T-helper 1 cell treated with Interleukin-12 subunit alpha and Interleukin-12 subunit beta and Interleukin-4 antibody, amounts not matched to agents 30 ng/mL and 1 ng/mL, for 36 hours (primary cell): ENCODE measurements around the gene RAB44. TPM values are rescaled to one million over a fixed set of nuclear protein-coding genes. Genes with fewer than 3 reads are reported as not detected.

Experiments
- intact Hi-C: fragments of 100-400 bp; cut with micrococcal nuclease; formaldehyde crosslinking; loops from one replicate; pipeline ENCODE4 v1.15.1; 2024
- total RNA-seq: library from RNA; stranded (reverse); gene quantifications from 2 replicates; pipeline ENCODE4 v1.2.3, GENCODE V29; 2022

RAB44 gene
- total RNA-seq, 1 donor from 2014 or later = 0.20 TPM

DNA sequence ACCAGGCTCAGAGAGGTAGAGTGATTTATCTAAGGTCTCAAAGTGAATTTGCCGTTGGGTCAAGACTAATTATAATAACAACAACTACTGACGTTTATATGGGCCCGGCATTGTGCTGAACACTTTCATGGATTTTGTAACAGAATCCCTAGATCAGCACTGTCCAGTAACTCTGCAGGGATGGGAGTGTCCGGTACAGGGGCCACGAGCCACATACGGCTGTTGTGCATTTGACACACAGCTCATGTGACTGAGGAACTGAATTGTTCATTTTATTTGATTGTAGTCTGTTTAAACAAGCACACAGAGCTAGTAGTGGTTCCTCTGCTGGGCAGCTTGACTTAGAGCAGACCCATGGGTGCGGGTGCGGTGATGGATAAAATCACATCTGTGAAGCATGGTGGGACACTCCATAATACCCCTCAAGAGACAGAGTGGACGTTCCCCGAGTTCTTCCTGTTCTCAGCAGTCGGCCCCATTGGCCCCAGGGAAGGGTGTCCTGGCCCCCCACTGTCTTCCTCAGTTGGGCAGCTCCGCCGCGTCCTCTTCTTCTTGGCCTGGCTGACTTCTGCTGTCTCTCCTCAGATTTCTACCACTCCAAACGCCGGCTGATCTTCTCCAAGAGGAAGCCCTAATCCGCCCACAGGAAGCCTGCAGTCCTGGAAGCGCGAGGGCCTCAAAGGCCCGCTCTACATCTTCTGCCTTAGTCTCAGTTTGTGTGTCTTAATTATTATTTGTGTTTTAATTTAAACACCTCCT is 12.3 kb upstream of the RAB44 start:
- intact Hi-C loops = loop anchor here (10.0 kb wide), 1 partner anchor 299 kb away; the partner anchor contains the start of gene MTCH1

DNA sequence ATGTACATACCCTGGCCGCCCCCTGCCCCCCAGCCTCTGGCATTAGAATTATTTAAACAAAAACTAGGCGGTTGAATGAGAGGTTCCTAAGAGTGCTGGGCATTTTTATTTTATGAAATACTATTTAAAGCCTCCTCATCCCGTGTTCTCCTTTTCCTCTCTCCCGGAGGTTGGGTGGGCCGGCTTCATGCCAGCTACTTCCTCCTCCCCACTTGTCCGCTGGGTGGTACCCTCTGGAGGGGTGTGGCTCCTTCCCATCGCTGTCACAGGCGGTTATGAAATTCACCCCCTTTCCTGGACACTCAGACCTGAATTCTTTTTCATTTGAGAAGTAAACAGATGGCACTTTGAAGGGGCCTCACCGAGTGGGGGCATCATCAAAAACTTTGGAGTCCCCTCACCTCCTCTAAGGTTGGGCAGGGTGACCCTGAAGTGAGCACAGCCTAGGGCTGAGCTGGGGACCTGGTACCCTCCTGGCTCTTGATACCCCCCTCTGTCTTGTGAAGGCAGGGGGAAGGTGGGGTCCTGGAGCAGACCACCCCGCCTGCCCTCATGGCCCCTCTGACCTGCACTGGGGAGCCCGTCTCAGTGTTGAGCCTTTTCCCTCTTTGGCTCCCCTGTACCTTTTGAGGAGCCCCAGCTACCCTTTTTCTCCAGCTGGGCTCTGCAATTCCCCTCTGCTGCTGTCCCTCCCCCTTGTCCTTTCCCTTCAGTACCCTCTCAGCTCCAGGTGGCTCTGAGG is 11.5 kb upstream of the RAB44 start:
- intact Hi-C loops = loop anchor here (10.0 kb wide), 1 partner anchor 299 kb away; the partner anchor contains the start of gene MTCH1

GRCh38 chr6:36686668-36687513 is 10.7 kb upstream of the RAB44 start:
- intact Hi-C loops = loop anchor here (10.0 kb wide), 1 partner anchor 298 kb away; the partner anchor contains the start of gene MTCH1

DNA sequence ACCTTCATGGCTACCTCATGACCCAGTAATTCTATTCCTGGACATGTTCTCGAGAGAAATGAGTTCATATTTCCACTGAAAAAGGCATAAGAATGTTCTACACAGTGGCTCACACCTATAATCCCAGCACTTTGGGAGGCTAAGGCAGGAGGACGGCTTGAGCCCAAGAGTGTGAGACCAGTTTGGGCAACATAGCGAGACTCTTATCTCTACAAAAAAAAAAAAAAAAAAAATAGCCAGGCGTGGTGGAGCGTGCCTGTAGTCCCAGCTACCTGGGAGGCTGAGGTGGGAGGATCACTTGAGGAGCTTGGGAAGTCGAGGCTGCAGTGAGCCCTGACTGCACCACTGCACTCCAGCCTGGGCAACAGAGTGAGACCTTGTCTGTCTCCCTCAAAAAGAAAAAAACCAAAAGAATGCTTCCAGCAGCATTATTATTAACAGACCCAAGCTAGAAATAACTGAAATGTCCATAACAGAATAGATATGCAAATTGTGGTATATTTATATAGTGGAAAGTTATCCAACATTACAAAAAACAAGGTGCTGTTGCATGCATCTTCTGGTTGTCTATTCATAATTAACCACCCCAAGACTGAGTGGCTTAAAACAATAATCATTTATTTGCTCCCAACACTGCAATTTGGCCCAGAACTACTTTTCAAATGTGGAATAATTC is 9.4 kb upstream of the RAB44 start:
- intact Hi-C loops = loop anchor here (10.0 kb wide), 1 partner anchor 297 kb away; the partner anchor contains the start of gene MTCH1

GRCh38 chr6:36688739-36689075 is 8.9 kb upstream of the RAB44 start:
- intact Hi-C loops = loop anchor here (10.0 kb wide), 1 partner anchor 296 kb away; the partner anchor contains the start of gene MTCH1

- intact Hi-C loops = no loop called here
Observed at GRCh38 chr6:36691011-36691410, 6.6 kb upstream of the RAB44 start.

GRCh38 chr6:36691612-36692011 is 6.0 kb upstream of the RAB44 start:
- intact Hi-C loops = loop anchor here (1.0 kb wide), 4 partner anchors 9 to 68 kb away; no protein-coding TSS in a partner anchor

DNA sequence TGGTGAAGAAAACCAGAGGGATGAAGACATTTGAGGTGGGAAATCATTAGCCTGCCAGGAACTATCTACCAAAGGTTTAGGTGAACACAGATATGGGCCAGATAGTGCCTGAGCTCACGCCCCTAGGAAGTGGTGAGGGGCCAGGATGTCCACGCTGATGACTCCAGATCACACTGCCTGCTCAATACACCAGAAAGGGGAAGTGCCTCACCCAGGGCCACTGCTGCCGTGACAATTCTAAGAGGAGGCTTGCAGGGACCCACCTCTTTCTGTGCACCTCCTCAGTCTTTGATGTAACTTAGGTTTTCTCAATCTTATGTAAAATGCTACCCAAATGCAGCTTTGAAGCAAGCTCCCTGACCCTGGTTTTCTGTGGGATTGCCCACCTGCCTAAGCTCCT is 5.4 kb upstream of the RAB44 start:
- intact Hi-C loops = loop anchor here (1.0 kb wide), 4 partner anchors 10 to 67 kb away; no protein-coding TSS in a partner anchor

GRCh38 chr6:36692861-36693702 is 4.5 kb upstream of the RAB44 start:
- intact Hi-C loops = loop anchor here (1.0 kb wide), 4 partner anchors 11 to 66 kb away; no protein-coding TSS in a partner anchor

GRCh38 chr6:36694616-36695015 is 3.0 kb upstream of the RAB44 start:
- intact Hi-C loops = no loop called here

DNA sequence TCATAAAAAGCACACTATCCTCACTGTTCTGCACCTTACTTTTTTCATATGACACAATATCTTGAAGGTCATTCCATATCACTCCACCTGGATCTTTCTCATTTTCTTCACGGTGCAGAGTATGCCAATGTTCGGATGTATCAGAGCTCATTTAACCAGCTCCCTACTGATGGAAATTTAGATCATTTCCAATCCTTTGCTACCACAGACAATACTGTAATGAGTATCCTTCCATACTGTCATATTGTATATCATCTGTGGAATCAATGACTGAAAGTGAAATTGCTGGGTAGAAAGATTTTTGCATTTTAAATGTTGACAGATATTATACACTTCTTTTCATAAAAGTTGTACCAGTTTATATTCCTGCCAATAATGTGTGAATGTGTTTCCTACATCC is 2.2 kb upstream of the RAB44 start:
- intact Hi-C loops = no loop called here

GRCh38 chr6:36698196-36698595 is 570 bp downstream of the RAB44 start:
- intact Hi-C loops = no loop called here

- intact Hi-C loops = no loop called here
Observed at GRCh38 chr6:36698871-36699271, 1.2 kb downstream of the RAB44 start.

- intact Hi-C loops = no loop called here
Observed at GRCh38 chr6:36699348-36699747, 1.7 kb downstream of the RAB44 start.

GRCh38 chr6:36700071-36700812 is 2.6 kb downstream of the RAB44 start:
- intact Hi-C loops = no loop called here

DNA sequence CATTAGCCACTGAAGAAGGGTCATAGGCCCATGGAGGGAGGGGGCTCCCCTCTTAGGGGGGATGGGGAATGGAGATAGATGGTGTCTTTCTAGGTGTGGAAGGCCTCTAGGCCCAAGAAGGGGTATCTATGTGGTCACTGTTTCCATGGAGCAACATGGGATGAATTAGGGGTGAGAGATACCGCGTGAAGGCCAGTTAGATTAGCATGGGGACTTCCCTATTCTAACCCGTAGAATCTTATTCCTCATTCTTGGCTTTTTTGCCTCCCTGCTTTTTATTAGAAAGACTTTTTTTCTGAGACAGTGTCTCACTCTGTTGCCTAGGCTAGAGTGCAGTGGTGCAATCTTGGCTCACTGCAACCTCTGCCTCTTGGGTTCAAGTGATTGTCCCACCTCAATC is 3.2 kb downstream of the RAB44 start:
- intact Hi-C loops = no loop called here

DNA sequence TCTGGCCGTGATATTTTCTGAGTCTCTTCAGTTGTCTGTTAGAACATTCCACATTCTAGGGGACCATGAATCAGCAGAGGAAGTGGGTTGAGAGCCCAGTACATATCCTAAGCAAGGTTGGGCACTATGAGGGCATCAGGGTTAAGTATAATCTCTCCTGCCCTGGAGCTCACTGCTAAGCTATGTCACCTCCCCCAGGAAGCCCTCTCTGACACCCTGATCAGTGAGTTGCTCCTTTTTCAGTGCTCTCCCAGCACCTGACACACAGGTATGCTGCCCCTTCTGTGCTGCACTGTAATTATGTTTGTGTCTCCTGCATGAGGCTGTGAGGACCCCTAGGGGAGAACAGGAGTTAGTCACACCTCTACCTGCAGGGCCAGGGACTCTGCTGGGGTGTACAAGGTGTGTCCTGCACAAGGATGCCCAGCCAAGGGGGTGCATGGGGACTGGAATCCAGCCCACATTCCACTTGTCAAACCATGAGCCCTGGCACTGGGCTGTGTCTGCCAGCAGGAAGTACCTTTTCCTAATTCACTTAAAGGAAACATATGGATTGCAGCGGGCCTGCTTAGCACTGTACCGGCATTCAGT is 3.9 kb downstream of the RAB44 start:
- intact Hi-C loops = no loop called here

DNA sequence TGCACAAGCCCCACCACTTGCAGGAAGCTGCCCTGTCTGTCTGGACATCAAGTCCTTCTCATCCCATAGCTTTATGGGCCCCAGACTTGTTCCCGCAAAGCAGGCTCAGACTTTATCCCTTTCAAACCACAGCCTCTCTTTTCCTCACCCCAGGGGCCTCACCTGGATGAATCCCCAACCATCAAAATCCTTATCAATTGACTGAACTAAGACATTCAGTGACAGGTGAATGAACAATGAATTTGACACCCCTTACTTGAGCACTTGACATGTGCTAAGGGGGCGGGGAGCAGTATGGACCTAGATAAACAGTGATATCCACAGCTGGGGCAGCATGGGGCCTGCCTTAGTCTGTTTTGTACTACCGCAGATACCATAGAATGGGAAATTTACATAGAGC is 5.0 kb downstream of the RAB44 start:
- intact Hi-C loops = no loop called here
